Activated CD4-positive, alpha-beta memory T cell treated with anti-CD3 and anti-CD28 coated beads for 36 hours (primary cell): Measurements from ENCODE around the gene SCARF2. TPM values are rescaled to one million over a fixed set of nuclear protein-coding genes. Genes with fewer than 3 reads are reported as not detected.
"Not testable (repeated sequence)": the region's sequence is repeated elsewhere in the genome, so short reads cannot be mapped to it uniquely, and the experiment has no call there.

Source experiments
- CTCF ChIA-PET: fragments of 350-600 bp; sonication (Branson Sonifier 250); formaldehyde crosslinking; loops from one replicate; lab custom pipeline; 2021; ENCODE audit warnings: antibody characterized with exemption, inconsistent platforms; lab: Charles Lee
- POLR2A ChIA-PET: fragments of 350-600 bp; sonication (Branson Sonifier 250); formaldehyde crosslinking; loops from one replicate; lab custom pipeline; 2021; ENCODE audit warnings: antibody characterized with exemption; lab: Charles Lee
- DNase-seq: peaks from one replicate; pipeline ENCODE4 v3.0.0-alpha.2; 2020
- H3K27ac Mint-ChIP-seq: one replicate; pipeline ENCODE4 v1.8.0; 2021; ENCODE audit warnings: mixed read lengths
- H3K27me3 Mint-ChIP-seq: one replicate; pipeline ENCODE4 v1.8.0; 2021; ENCODE audit warnings: mixed read lengths
- H3K36me3 Mint-ChIP-seq: one replicate; pipeline ENCODE4 v1.8.0; 2021; ENCODE audit warnings: mixed read lengths
- H3K4me1 Mint-ChIP-seq: one replicate; pipeline ENCODE4 v1.8.0; 2021; ENCODE audit warnings: low read depth, mixed read lengths
- H3K4me3 Mint-ChIP-seq: one replicate; pipeline ENCODE4 v1.8.0; 2021; ENCODE audit warnings: mild to moderate bottlenecking, mixed read lengths
- H3K9me3 Mint-ChIP-seq: one replicate; pipeline ENCODE4 v1.8.0; 2021; ENCODE audit warnings: mixed read lengths
- intact Hi-C: fragments of 100-400 bp; cut with micrococcal nuclease; formaldehyde crosslinking; loops from one replicate; pipeline ENCODE4 v1.15.1; 2023
- total RNA-seq, 2 experiments: library from RNA; stranded (reverse); gene quantifications; one replicate each; pipeline ENCODE4 v1.2.3, GENCODE V29; 2021

Gene SCARF2
- total RNA-seq, 2 experiments from 2014 or later, result 0.43 to 0.70 TPM

- H3K4me3 Mint-ChIP-seq, H3K9me3 Mint-ChIP-seq, DNase-seq, H3K27ac Mint-ChIP-seq, intact Hi-C loops, H3K4me1 Mint-ChIP-seq, H3K27me3 Mint-ChIP-seq: not testable (repeated sequence)
- ChIA-PET POLR2A (interaction anchor here (0.6 kb wide), 1 partner anchor 64 kb away, joined by 3 read pairs; no protein-coding TSS in a partner anchor), CTCF (interaction anchor here (1.0 to 2.6 kb wide), 2 partner anchors 9 to 47 kb away, joined by 3 to 18 read pairs; no protein-coding TSS in a partner anchor)
- H3K36me3 Mint-ChIP-seq, result peaks cover 11% of the 10 kb centered on the region
These were observed 28.2 kb downstream of the SCARF2 start for GRCh38 chr22:20409385-20409784.

- DNase-seq, result no peak
- peaks cover 11% of the 10 kb centered on the region for H3K36me3 Mint-ChIP-seq
- no peaks in the 10 kb centered on the region for H3K9me3 Mint-ChIP-seq
- ChIA-PET POLR2A (no interaction called here), CTCF (interaction anchor here (1.0 to 2.6 kb wide), 2 partner anchors 10 to 48 kb away, joined by 3 to 18 read pairs; no protein-coding TSS in a partner anchor)
- no peak overlapping the region for H3K27ac Mint-ChIP-seq
- no peak overlapping the region for H3K4me3 Mint-ChIP-seq
- H3K4me1 Mint-ChIP-seq, result no peaks in the 10 kb centered on the region
- intact Hi-C loops, result no loop called here
- H3K27me3 Mint-ChIP-seq, result no peaks in the 10 kb centered on the region
These were observed 28.7 kb downstream of the SCARF2 start for GRCh38 chr22:20408891-20409290.

GRCh38 chr22:20407829-20408228 lies 29.8 kb downstream of the SCARF2 start:
- H3K27ac Mint-ChIP-seq, result no peak overlapping the region
- no peak for DNase-seq
- peaks cover 16% of the 10 kb centered on the region for H3K36me3 Mint-ChIP-seq
- ChIA-PET POLR2A (no interaction called here), CTCF (interaction anchor here (2.6 kb wide), 1 partner anchor 11 kb away, joined by 18 read pairs; no protein-coding TSS in a partner anchor)
- intact Hi-C loops, result no loop called here
- peaks cover 3% of the 10 kb centered on the region for H3K4me1 Mint-ChIP-seq
- H3K4me3 Mint-ChIP-seq, result no peak overlapping the region
- H3K27me3 Mint-ChIP-seq, result no peaks in the 10 kb centered on the region
- H3K9me3 Mint-ChIP-seq, result no peaks in the 10 kb centered on the region

GRCh38 chr22:20406686-20407408 lies 30.8 kb downstream of the SCARF2 start:
- Mint-ChIP-seq H3K4me3 (no peak overlapping the region), H3K27me3 (no peaks in the 10 kb centered on the region), H3K9me3 (no peaks in the 10 kb centered on the region), H3K4me1 (peaks cover 3% of the 10 kb centered on the region), H3K27ac (no peak overlapping the region), H3K36me3 (peaks cover 16% of the 10 kb centered on the region)
- intact Hi-C loops, result no loop called here
- DNase-seq, result no peak
- ChIA-PET CTCF (no interaction called here), POLR2A (no interaction called here)

- intact Hi-C loops, result no loop called here
- no peak overlapping the region for H3K4me3 Mint-ChIP-seq
These were observed 31.5 kb downstream of the SCARF2 start for GRCh38 chr22:20405931-20406685.

GRCh38 chr22:20405291-20405930 lies 32.2 kb downstream of the SCARF2 start:
- intact Hi-C loops, result no loop called here
- CTCF ChIA-PET, result interaction anchor here (0.9 kb wide), 1 partner anchor 12 kb away, joined by 3 read pairs; no protein-coding TSS in a partner anchor
- Mint-ChIP-seq H3K4me3 (no peak overlapping the region), H3K4me1 (peaks cover 3% of the 10 kb centered on the region), H3K27me3 (no peaks in the 10 kb centered on the region), H3K36me3 (peaks cover 16% of the 10 kb centered on the region), H3K9me3 (no peaks in the 10 kb centered on the region), H3K27ac (no peak overlapping the region)
- POLR2A ChIA-PET, result no interaction called here
- no peak for DNase-seq

More at GRCh38 chr22:20405931-20406685, 31.5 kb downstream of the SCARF2 start:
- Mint-ChIP-seq H3K27me3 (no peaks in the 10 kb centered on the region), H3K9me3 (no peaks in the 10 kb centered on the region), H3K4me1 (peaks cover 3% of the 10 kb centered on the region), H3K36me3 (peaks cover 16% of the 10 kb centered on the region), H3K27ac (no peak overlapping the region)
- ChIA-PET CTCF (no interaction called here), POLR2A (no interaction called here)
- DNase-seq, result no peak

GRCh38 chr22:20404881-20405280 lies 32.7 kb downstream of the SCARF2 start:
- no peak overlapping the region for H3K4me3 Mint-ChIP-seq
- H3K27me3 Mint-ChIP-seq, result no peaks in the 10 kb centered on the region
- no peaks in the 10 kb centered on the region for H3K9me3 Mint-ChIP-seq
- peaks cover 16% of the 10 kb centered on the region for H3K36me3 Mint-ChIP-seq
- H3K4me1 Mint-ChIP-seq, result peaks cover 3% of the 10 kb centered on the region
- no peak overlapping the region for H3K27ac Mint-ChIP-seq
- ChIA-PET CTCF (interaction anchor here (0.9 kb wide), 1 partner anchor 13 kb away, joined by 3 read pairs; no protein-coding TSS in a partner anchor), POLR2A (no interaction called here)
- intact Hi-C loops, result no loop called here
- no peak for DNase-seq

GRCh38 chr22:20403779-20404140 lies 33.9 kb downstream of the SCARF2 start:
- intact Hi-C loops, result no loop called here
- POLR2A ChIA-PET, result no interaction called here
- no peak overlapping the region for H3K27ac Mint-ChIP-seq
- CTCF ChIA-PET, result no interaction called here
- peaks cover 6% of the 10 kb centered on the region for H3K4me1 Mint-ChIP-seq
- no peak overlapping the region for H3K4me3 Mint-ChIP-seq
- H3K36me3 Mint-ChIP-seq, result peaks cover 16% of the 10 kb centered on the region
- no peak for DNase-seq
- H3K9me3 Mint-ChIP-seq, result no peaks in the 10 kb centered on the region
- no peaks in the 10 kb centered on the region for H3K27me3 Mint-ChIP-seq

GRCh38 chr22:20402960-20403778 lies 34.5 kb downstream of the SCARF2 start:
- H3K4me3 Mint-ChIP-seq, result no peak overlapping the region
- H3K9me3 Mint-ChIP-seq, result no peaks in the 10 kb centered on the region
- no peak for DNase-seq
- intact Hi-C loops, result no loop called here
- no peak overlapping the region for H3K27ac Mint-ChIP-seq
- no peaks in the 10 kb centered on the region for H3K27me3 Mint-ChIP-seq
- peaks cover 6% of the 10 kb centered on the region for H3K4me1 Mint-ChIP-seq
- H3K36me3 Mint-ChIP-seq, result peaks cover 16% of the 10 kb centered on the region
- POLR2A ChIA-PET, result interaction anchor here (0.7 kb wide), 1 partner anchor 105 kb away, joined by 3 read pairs; no protein-coding TSS in a partner anchor
- CTCF ChIA-PET, result no interaction called here

GRCh38 chr22:20401376-20402014 lies 36.1 kb downstream of the SCARF2 start:
- H3K27me3 Mint-ChIP-seq, result no peaks in the 10 kb centered on the region
- no peaks in the 10 kb centered on the region for H3K9me3 Mint-ChIP-seq
- no peak overlapping the region for H3K4me3 Mint-ChIP-seq
- intact Hi-C loops, result no loop called here
- peaks cover 11% of the 10 kb centered on the region for H3K36me3 Mint-ChIP-seq
- no peak overlapping the region for H3K27ac Mint-ChIP-seq
- ChIA-PET CTCF (no interaction called here), POLR2A (no interaction called here)
- H3K4me1 Mint-ChIP-seq, result peaks cover 8% of the 10 kb centered on the region
- no peak for DNase-seq
